DMS 273 (cell line): Measurements from ENCODE around the gene CELA2B.
"Not testable (repeated sequence)": the region's sequence is repeated elsewhere in the genome, so short reads cannot be mapped to it uniquely, and the experiment has no call there.

Experiments
- DNase-seq: peaks from one replicate; lab custom pipeline; 2025; ENCODE audit not compliant: unreplicated experiment; lab: John Stamatoyannopoulos, UW

The CELA2B gene

DNA sequence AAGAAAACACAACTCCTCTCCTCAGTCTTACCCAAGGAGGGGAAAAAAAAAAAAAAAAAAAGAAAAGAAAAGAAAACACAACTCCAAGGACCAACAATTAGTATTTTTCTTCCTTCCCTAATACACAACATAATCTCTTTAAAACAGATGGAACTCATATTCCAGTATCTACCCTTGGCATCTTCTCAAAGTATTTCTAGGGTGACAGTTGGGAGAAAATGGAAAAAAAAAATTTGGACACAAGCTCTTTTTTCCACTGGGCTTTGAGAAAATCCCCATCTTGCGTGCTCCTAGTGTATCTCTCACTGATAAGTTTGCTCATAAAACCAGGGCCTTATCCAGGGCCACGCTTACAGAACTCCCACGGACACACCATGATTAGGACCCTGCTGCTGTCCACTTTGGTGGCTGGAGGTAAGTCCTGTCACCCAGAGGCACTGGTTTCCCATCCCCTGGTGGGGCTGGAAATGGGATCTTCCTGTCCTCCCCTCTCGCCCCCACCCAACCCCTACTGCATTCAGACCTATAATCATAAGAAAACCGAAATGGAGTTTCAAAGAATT, at the start of gene CELA2B:
Gene CELA2B (plus strand): TSS at position 353 of the 563 bp plus-strand sequence. CDS start 22 bp downstream, at position 375.
- no peak for DNase-seq

DNA sequence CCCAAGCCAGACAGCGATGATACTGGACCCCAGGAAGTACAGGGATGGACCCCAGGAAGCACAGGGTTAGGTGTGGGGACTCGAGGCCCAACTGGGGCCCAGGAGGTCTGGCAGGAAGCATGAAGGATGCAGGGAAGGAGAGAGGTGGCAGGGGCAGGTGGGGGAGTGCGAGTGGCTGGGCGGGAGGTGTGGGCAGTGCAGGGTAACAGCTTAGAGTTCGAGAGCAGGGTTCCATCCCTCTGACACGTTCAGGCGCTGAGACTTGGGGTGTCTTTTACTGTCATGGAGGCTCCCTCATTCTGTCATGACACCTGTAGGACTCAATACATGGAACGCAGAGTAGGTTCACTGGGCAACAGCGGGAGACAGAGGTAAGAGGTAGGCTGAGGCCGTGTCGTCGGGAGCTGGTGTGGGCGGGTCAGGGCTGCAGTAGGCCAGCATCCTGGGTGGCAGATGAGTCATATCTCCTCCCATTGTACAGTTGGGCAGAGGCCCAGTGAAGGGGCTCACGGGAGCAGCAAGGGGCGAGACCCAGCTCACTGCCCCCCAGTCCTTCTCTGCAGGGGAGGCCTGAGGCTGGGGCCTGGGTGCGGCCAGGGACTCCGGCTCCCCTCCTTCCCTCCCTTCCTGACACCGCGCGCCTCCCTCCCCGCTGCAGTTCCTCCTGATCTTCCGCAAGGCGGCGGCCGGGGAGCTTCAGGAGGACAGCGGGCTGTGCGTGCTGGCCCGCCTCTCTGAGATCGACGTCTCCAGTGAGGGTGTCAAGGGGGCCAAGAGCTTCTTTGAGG, 49.2 kb upstream of the CELA2B start:
- no peak for DNase-seq

DNA sequence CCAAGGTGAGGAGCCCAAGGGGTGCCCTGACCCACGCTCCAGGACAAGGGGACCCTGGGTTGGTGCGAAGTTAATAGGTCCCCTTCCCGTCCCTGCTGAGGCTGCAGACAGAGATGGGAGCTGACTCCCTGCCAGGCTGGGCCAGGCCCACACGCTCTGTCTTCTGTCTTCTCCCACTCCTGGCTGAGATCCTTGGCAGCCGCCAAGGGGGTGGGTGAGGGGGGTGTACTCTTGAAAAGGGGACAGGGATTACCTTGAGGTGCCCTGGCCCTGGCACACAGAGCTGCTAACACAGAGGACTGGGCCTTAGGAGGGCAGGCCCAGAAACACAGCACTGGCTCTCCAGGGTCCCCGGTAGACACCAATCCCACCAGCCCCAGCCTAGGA, 48.6 kb upstream of the CELA2B start:
- no peak for DNase-seq

- not testable (repeated sequence) for DNase-seq
Observed at GRCh38 chr1:15428252-15428651, 47.7 kb upstream of the CELA2B start.

GRCh38 chr1:15428815-15429435, 47.0 kb upstream of the CELA2B start:
- DNase-seq = no peak

GRCh38 chr1:15429701-15430149, 46.2 kb upstream of the CELA2B start:
- no peak for DNase-seq

- DNase-seq = peak; percentile 83
Observed at GRCh38 chr1:15430787-15431570, 44.9 kb upstream of the CELA2B start.

DNA sequence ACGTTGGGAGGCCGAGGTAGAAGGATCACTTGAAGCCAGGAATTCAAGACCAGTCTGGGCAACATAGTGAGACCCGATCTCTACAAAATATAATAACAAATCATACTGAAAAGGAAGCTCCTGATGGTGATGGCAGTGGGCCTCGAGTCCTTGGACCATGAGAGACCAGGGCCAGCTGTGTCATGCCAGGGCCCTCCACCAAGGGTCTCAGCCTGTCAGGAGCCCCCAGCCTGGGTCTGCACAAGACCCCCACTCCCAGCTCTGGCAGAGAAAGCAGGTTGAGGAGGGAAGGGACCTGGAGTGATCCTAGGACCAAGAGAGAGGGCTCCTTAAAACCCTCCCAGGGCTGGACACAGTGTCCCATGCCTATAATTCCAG, 44.3 kb upstream of the CELA2B start:
- DNase-seq = no peak

- DNase-seq = peak; percentile 86
Observed at GRCh38 chr1:15432324-15432723, 43.6 kb upstream of the CELA2B start.

DNA sequence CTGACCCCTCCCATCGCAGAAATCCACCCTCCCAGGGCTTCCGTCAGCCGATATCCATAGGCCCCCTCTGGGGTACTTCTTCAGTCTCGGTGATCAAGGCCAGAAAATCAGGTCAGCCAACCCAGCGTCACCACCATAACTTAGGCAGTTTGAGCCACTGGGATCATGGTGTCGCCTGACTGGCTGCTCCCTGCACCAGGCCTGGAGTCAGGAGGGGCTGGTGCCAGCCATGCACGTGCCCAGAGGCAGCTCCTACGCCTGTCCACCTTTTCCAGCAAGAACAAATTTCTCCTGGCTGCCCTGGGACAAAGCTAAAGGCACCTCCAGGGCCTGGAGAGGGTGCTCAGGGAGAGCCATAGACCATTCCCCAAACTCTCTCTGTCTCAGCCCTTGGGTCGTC, 42.4 kb upstream of the CELA2B start:
- DNase-seq = no peak

DNA sequence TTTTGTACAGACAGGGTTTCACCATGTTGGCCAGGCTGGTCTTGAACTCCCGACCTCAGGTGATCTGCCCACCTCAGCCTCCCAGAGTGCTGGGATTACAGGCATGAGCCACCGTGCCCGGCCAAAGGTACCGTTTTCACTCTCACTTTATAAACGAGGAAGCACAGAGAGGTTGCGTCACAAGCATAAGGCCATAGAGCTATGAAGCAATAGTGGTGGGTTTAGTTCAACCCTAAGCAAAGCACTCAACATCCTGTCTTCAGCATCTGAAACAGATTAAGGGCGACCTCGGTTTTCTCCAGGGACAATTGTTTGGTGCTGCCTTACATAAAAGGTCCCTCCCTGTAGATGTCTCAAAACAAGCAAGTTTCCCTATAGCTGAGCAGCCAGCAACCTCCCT, 41.2 kb upstream of the CELA2B start:
- not testable (repeated sequence) for DNase-seq

- no peak for DNase-seq
Observed at GRCh38 chr1:15435239-15436077, 40.4 kb upstream of the CELA2B start.

- DNase-seq = no peak
Observed at GRCh38 chr1:15436881-15437442, 38.9 kb upstream of the CELA2B start.

GRCh38 chr1:15439325-15439724, 36.6 kb upstream of the CELA2B start:
- DNase-seq = no peak

GRCh38 chr1:15440357-15440756, 35.5 kb upstream of the CELA2B start:
- no peak for DNase-seq

- no peak for DNase-seq
Observed at GRCh38 chr1:15441247-15441646, 34.7 kb upstream of the CELA2B start.

DNA sequence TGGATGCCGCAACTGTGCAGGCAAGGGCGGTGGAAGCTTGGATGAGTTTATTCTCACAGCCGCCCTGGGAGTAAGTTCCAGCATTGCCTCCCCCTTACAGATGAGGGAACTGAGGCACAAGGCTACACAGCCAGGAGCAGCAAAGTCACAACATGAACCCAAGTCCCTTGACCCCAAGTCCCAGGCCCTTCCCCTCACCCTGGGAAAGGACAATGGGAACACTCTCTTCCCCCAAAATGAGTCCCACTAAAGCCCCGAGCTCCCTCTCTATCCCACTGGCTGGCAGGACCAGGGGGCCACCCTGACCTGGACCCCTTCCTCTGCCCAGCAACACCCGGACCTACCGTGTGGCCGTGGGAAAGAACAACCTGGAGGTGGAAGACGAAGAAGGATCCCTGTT, 33.8 kb upstream of the CELA2B start:
- no peak for DNase-seq

GRCh38 chr1:15442759-15443158, 33.1 kb upstream of the CELA2B start:
- no peak for DNase-seq

- no peak for DNase-seq
Observed at GRCh38 chr1:15443281-15443680, 32.6 kb upstream of the CELA2B start.
